DMS 273 treated with DMSO at 0.1 percent for 48 hours (cell line): ENCODE results near the gene SLC25A24.

Experiments used
- DNase-seq: peaks from one replicate; lab custom pipeline; 2025; lab: John Stamatoyannopoulos, UW

The SLC25A24 gene

DNA sequence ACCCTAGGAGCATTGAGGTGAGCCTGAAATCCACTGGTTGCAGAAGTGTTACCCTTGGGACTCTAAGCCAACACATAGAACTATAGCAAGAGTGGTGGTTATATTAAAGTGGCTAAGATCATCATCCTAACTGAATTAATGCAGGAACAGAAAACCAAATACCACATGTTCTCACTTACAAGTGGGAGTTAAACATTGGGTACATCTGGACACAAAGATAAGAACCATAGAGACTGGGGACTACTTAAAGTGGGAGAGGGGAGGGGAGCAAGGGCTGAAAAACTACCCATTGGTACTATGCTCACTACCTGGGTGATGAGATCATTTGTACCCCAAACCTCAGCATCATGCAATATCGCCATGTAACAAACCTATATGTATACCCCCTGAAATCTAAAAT, 100.0 kb downstream of the SLC25A24 start:
- no peak for DNase-seq

DNA sequence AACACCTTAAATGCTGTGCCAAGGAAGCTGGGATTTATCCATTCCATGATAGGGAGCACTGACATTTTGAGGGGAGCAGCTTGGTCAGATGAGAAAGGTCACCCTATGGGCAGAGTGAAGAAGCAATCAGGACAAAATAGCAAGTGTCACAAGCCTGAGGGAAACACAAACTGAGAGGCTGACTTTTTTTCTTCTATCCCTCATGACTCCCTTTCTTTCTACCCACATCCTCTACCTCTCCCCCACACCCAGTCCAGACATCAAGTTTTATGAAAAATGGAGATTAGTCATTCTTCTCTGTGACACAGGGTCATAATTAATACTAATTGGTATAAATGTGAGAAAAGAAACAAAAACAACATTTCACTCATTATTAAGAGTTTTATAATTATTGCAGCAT, 103.1 kb downstream of the SLC25A24 start:
- no peak for DNase-seq

DNA sequence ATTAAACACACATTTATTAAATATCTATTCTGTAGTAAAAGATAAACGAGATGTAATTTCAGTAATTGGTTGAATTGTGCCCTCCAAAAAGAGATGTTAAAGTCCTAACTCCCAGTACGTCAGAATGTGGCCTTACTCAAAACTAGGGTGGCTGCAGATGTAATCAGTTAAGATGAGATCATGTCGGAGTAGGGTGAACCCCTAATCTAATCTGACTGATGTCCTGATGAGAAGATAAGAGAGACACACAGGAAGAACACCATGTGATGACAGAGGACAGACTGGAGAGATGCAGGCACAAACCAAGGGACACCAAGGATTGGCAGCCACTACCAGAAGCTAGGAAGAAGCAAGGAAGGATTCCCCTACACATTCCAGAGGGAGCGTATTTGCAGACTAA, 104.1 kb downstream of the SLC25A24 start:
- DNase-seq = no peak

DNA sequence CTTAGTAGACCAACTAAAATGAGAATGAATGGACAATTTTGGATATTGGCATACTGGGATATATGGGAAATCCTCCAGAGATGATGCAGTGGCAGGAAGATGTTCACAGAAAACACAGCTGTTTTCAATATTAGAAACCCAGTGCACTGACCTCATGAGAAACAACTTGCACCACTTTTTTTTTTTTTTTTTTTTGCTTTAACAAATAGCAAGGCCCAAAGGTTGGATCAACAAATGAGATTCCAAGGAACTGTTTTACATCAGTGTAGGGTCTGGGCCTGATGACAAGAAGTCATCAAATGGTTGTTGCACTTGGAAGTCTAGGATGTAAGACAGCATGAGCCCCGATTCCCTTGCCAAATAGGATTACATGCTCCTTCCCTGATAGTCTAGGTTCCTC, 110.7 kb downstream of the SLC25A24 start:
- no peak for DNase-seq

DNA sequence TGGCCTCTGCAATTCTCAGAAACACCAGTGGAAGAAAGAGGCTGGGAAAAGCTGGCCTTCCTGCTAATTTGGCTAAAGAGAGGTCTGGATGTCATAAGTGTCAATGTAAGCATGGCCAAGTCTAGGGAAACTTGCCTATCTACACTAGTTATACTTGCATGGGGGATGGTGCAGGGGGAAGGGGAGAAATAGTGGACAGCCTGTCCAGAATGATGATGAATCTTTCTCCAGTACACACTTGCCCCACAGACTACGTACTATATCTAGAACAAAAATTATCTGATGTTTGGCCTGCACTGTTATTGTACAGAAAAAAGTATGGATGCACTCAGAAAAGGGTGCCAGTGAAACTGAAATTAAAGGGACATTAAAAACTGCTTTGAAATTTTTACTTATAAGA, 114.5 kb downstream of the SLC25A24 start:
- no peak for DNase-seq

DNA sequence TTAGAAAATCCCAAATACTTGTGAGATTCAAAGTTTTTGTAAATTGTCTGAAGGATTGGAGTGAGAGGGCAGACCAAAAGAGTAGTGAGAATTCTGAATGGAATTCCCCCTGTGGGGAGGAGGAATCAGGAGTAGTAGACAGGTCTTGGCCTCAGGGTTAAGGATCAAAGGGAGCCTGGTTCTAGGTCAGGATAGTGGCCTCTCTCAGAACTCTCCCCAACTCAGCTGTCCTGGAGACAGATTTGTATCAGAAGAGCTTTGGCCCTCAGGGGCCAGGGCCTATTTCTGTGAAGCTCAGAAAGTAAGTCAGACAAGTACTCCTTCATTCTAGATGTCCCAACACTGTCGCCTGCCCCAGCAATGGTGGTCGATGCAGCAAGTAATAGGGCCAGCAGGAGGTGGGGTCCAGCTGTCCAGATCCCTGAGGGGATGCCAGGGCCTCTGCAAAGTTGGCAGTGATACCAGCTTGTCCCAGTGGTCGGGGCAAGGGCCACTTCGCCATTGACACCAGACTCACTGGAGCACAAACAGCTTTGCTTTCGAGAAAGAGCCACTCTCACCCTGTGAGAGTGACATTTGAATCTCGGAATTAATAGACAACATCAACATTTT, 115.2 kb downstream of the SLC25A24 start:
- no peak for DNase-seq
